SK-N-MC (cell line): ENCODE measurements around the gene ZNF462.

Experiments
- EZH2 ChIP-seq: fragments of 200-600 bp; sonication (generic); IDR thresholded peaks from one replicate; pipeline ENCODE4 v1.6.1; 2017; ENCODE audit warnings: antibody characterized with exemption
- FOXP2 ChIP-seq: optimal IDR thresholded peaks from 2 replicates; pipeline ENCODE3; 2011; ENCODE audit warnings: mild to moderate bottlenecking, moderate library complexity; ENCODE audit not compliant: insufficient read depth; ENCODE audit errors: extremely low read length, control extremely low read depth
- POLR2AphosphoS5 ChIP-seq: IDR thresholded peaks from 2 replicates; pipeline ENCODE4 v1.6.1; 2012; ENCODE audit warnings: mild to moderate bottlenecking, low read depth, low read length, borderline replicate concordance

DNA sequence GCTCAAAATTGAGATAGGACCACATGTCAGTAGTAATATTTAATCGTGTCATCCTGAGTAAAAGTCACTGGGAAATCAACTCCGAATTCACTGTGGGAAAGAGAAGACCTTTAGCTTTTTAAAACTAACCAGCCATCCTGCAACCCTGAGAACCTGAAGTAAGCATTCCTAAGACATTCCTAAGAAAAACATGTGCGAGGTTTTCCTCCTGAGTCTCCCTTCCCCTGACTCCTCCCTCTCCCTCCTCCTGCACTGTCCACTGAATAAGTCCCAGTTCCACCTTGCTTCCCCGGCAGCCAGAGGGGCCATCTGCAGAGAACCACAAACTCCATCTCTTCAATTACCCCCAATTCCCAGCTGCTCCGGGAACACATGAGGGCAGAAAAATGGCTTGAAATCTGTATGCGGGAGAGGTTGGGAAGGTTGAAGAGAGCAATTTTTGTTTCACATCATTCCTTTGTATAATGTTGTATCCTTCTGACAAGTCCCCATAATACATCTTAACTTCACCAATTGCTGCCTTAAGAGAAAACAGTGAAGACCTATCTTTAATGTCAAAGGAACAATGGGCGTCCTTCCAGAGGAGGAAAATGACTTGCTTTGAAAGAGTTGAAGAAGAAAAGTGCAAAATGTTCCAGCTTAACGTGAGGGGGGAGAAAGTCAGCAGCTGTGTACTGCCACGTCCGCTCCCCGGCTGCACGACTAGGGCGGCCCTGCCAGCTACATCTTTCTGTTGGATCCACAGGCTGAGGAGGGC lies 186.3 kb downstream of the ZNF462 start:
- TF ChIP-seq EZH2 (no peak), POLR2AphosphoS5 (no peak), FOXP2 (no peak)
